Kidney epithelial cell (primary cell): ENCODE measurements around the gene CNTNAP2. TPM values are rescaled to one million over a fixed set of nuclear protein-coding genes. Genes with fewer than 3 reads are reported as not detected.

Experiments used
- DNase-seq: peaks from one replicate; pipeline ENCODE4 v3.0.0-alpha.2; 2010; ENCODE audit warnings: low read depth
- H3K27me3 ChIP-seq: 2 replicates; pipeline ENCODE4 v1.6.0; 2011; ENCODE audit warnings: low read length; ENCODE audit not compliant: control insufficient read depth, insufficient read depth
- H3K36me3 ChIP-seq: 2 replicates; pipeline ENCODE4 v1.5.1; 2011; ENCODE audit warnings: low read length; ENCODE audit not compliant: control insufficient read depth, insufficient read depth
- H3K4me3 ChIP-seq: 2 replicates; pipeline ENCODE4 v1.5.1; 2011; ENCODE audit warnings: low read depth, mild to moderate bottlenecking, control low read depth, low read length
- total RNA-seq: library from RNA; depleted of rRNA; stranded (reverse); fragments of >200 nt; gene quantifications from 2 replicates; pipeline ENCODE4 v1.2.3, GENCODE V29; 2015
- TF ChIP-seq, protein P1 (sequence below): IDR thresholded peaks from 2 replicates; pipeline ENCODE4 v1.5.1; 2011; ENCODE audit warnings: mild to moderate bottlenecking, moderate library complexity, low read length, control low read depth, inconsistent platforms; ENCODE audit not compliant: insufficient read depth, poor library complexity, severe bottlenecking

Gene CNTNAP2
- total RNA-seq, 1 donor from 2014 or later, result 14.0 TPM

DNA sequence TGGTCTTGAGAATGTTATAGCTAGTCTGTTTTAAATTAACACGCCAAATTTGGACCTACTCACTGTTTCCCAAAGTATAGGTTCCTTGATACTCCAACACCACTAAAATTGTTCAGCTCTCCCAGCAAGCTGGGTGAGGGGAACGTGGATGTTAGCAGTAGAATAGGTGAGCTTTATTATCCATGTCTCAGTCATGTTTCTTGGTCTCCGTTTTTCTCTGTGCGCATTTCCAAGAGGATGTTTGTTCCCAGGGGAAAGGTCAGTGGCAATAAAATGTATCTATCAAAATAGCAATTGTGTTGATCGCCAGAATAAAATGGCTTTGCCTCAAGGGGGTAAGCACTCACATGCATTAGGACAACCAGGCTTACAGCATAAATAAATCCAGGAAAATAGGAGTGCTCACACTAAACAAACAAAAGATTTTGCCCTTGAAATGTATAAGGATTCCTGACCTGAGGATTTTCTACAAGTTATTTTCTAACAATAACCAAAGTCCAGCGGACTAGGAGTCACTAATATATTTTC is 2286.9 kb downstream of the CNTNAP2 start:
- DNase-seq, result no peak
- TF ChIP-seq, protein P1, sequence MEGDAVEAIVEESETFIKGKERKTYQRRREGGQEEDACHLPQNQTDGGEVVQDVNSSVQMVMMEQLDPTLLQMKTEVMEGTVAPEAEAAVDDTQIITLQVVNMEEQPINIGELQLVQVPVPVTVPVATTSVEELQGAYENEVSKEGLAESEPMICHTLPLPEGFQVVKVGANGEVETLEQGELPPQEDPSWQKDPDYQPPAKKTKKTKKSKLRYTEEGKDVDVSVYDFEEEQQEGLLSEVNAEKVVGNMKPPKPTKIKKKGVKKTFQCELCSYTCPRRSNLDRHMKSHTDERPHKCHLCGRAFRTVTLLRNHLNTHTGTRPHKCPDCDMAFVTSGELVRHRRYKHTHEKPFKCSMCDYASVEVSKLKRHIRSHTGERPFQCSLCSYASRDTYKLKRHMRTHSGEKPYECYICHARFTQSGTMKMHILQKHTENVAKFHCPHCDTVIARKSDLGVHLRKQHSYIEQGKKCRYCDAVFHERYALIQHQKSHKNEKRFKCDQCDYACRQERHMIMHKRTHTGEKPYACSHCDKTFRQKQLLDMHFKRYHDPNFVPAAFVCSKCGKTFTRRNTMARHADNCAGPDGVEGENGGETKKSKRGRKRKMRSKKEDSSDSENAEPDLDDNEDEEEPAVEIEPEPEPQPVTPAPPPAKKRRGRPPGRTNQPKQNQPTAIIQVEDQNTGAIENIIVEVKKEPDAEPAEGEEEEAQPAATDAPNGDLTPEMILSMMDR, result no peak
- Histone ChIP-seq H3K4me3 (no peak overlapping the region), H3K27me3 (no peaks in the 10 kb centered on the region), H3K36me3 (no peaks in the 10 kb centered on the region)

DNA sequence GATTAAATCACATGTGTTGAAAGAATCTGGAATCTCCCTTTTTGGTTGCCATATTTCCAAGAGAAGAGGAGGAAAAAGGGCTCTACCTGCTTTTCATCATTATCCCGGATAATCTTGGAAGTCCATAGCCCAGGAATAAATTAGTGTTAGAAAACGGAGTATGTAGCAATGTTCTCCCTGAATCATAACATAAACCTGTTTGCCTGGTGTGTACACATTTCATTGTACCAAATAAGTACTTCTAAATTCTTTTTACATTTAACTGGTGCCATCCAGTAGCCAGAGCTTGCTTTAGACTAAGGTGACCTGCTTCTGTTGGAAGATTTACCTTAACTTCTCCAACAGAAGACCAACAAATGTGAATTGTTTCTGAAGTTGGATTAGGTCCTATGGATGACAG is 2291.7 kb downstream of the CNTNAP2 start:
- TF ChIP-seq, protein P1, result no peak
- no peaks in the 10 kb centered on the region for H3K36me3 ChIP-seq
- no peak for DNase-seq
- H3K4me3 ChIP-seq, result no peak overlapping the region
- no peaks in the 10 kb centered on the region for H3K27me3 ChIP-seq

DNA sequence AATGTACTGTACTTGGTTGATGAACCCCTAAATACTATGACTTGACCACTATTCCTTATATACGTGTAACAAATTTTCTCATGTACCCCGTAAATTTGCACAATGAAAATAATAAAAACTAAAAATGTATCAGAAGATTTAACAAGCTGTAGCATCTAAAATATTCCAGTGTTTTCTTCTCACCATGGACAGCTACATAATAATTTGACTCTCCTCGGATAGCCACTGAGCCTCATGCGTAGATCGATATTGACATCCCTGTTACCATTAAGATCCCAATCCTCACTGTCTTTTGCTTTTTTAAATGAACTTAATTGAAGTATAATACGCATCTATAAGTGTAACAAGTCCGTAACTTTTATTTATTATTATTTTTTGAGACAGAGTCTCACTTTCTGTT is 2294.3 kb downstream of the CNTNAP2 start:
- TF ChIP-seq, protein P1, result no peak
- H3K36me3 ChIP-seq, result no peaks in the 10 kb centered on the region
- H3K4me3 ChIP-seq, result no peak overlapping the region
- DNase-seq, result no peak
- H3K27me3 ChIP-seq, result no peaks in the 10 kb centered on the region

DNA sequence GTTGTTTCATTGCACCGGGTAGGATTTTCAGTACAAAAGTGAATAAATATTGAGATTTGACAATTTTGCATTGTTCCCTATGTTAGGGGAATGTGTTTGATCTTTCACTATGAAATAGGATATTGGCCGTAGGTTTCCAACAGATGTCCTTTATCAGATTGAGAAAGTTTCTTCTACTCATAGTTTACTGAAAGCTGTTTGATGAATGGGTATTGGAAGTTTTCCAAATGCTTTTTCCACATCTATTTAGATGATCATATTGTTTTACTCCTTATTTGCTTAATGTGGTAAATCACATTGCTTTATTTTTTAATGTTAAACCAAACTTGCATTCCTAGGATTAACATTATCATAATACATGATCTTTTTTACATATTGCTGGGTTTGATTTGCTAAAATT is 2296.1 kb downstream of the CNTNAP2 start:
- TF ChIP-seq, protein P1, result no peak
- Histone ChIP-seq H3K36me3 (no peaks in the 10 kb centered on the region), H3K4me3 (no peak overlapping the region), H3K27me3 (no peaks in the 10 kb centered on the region)
- DNase-seq, result no peak

DNA sequence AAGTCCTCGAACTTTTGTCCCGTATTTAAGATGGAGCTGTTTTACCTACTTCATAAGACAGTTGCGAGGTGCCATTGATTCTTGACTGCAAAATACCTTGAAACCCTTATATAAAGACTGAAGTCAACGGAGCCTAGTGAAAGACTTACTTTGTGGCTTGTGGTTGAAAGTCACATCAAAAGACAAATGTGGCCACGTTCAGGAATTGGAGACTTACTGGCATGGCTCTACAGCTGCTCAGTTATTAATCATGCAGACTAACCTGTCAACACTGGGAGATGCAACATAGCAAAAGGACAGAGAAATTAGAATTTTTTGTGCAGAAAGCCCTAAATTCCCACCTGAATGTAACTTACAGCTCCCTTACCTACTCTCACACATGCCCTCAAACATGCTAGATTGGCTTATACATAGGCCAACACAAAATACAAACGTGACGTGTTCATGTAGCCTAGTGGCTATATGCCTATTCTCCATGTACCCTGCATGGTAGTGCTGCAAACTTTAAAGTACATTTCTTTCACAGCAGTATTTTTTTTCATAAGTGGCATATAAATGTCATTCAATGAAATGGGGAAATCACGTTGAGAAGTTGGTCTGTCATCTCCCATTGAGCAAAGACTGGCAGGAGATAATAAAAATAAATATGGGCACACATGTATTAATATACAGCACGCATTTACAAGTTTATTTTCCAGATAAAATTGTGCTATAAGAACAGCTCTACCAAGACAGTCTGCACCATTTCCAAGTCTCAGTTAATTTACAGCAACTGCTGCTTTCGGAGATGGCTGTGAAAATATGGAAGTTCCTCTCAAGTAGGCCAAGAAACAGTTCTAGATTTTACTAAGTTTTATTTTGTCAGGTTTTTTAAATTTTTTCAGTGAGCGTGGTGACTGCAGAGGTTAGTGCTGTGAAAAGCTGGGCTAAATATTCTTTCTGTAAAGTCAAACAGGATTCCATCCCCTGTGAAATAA is 2303.5 kb downstream of the CNTNAP2 start:
- no peaks in the 10 kb centered on the region for H3K36me3 ChIP-seq
- TF ChIP-seq, protein P1, result no peak
- DNase-seq, result no peak
- H3K4me3 ChIP-seq, result no peak overlapping the region
- no peaks in the 10 kb centered on the region for H3K27me3 ChIP-seq
